ENCODE measurements around the gene TDRD3.

TDRD3 gene

GRCh38 chr13:60463787-60464186, 66.8 kb downstream of the TDRD3 start:
- no peak for DNase-seq

DNA sequence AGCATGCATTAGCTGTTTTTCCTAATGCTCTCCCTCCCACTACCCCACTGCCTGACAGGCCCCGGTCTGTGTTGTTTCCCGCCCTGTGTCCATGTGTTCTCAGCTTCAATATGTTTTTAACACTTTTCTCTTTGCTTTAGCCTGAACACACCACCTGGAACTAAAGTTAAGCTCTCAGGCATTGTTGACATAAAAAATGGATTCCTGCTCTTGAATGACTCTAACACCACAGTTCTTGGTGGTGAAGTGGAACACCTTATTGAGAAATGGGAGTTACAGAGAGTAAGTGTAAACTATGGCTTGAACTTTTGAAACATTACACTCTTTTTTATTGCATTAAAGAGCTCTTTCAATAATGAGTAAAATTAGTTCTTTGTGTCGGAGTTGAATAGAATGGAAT, 70.1 kb downstream of the TDRD3 start:
- no peak for DNase-seq

DNA sequence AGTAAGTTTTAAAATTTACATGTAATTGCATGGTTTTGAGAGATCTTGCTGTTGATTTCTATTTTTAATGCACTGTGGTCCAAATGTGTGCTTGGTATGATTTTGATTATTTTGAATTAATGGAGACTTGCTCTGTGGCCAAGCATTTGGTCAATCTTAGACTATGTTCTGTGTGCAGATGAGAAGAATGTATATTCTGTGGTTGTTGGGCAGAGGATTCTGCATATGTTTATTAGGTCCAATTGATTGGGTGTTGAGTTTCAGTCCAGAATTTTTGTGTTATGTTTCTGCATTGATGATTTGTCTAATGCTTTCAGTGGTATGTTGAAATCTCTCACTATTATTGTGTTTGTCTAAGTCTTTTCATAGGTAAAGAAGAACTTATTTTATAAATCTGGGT, 82.3 kb downstream of the TDRD3 start:
- no peak for DNase-seq

GRCh38 chr13:60482012-60482411, 85.0 kb downstream of the TDRD3 start:
- DNase-seq = no peak

GRCh38 chr13:60484865-60485264, 87.8 kb downstream of the TDRD3 start:
- no peak for DNase-seq

DNA sequence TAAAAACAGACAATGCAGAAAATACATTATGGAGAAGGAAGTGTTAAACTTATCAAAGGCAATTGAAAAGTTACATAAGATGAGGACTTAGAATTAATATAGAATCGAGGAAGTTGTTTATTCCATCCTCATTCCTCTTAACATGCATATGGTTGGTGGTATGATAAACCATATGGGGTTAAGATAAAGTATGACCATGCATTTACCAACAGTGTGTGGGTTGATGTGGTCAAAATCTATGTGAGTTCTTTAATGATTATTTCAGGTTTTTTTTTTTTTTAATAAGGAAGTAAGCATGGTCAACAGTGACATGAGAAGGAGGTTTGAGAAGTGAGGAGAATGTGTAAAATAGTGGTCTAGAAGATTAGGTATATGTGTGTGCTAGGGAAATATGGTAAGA, 94.5 kb downstream of the TDRD3 start:
- DNase-seq = no peak

GRCh38 chr13:60492187-60492586, 95.2 kb downstream of the TDRD3 start:
- no peak for DNase-seq

DNA sequence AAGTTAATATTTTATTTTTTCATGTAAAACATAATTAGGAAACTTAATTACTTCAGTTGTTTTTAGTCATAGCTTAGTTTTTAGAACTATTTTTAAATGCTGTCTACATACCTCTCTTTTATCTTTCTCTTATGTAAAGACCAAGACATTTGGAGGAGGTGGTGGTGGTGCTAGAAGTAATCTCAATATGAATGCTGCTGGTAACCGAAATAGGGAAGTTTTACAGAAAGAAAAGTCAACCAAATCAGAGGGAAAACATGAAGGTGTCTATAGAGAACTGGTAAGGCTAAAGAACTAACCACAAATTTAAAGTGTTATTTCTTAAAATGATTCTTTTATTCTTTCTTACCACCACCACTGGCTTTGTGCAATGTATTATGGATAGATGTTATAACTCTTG, 97.3 kb downstream of the TDRD3 start:
- DNase-seq = no peak

- DNase-seq = no peak
These were observed 104.2 kb downstream of the TDRD3 start for GRCh38 chr13:60501236-60501635.

GRCh38 chr13:60509601-60510386, 112.8 kb downstream of the TDRD3 start:
- peak; percentile 77 for DNase-seq

GRCh38 chr13:60511637-60512036, 114.6 kb downstream of the TDRD3 start:
- DNase-seq = no peak

DNA sequence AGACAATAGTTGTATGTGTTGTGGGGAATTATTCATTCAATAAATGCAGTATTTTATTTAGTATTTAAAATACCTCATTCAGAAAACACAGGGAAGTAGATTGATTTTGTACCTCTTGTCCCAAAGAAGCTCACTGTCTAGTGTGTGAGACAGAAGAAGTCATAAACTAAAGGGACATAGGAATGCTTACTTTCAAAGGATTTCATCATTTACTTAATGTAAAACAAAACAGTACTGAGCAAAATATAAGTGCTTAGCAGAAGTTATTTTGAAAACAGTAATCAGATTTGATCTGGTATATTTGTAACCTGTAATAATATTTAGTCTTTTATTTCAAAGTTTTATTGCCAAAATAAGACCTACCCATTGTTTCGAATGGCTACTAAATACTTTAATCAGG, 117.9 kb downstream of the TDRD3 start:
- DNase-seq = no peak

GRCh38 chr13:60519496-60519895, 122.5 kb downstream of the TDRD3 start:
- DNase-seq = no peak

- DNase-seq = no peak
These were observed 124.0 kb downstream of the TDRD3 start for GRCh38 chr13:60520902-60521569.

DNA sequence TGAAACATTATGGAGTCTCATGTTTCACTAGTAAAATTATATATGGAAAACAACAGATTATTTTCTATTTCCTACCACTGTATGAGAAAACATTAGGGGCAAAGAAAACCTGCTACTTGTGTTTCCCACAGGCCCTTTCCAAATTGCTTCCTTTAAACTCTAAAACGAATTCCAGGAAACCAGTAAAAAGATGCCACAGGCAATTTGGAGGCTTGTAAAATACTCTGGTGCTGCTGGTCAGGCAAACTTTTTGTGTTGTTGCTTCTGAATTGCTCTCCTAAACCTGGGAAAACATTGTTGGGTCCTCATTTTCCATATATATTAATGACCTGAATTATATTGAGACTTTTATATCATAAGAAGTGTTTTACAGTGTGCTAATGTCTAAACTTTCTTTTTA, 141.5 kb downstream of the TDRD3 start:
- no peak for DNase-seq

- no peak for DNase-seq
These were observed 143.3 kb downstream of the TDRD3 start for GRCh38 chr13:60540276-60540675.

DNA sequence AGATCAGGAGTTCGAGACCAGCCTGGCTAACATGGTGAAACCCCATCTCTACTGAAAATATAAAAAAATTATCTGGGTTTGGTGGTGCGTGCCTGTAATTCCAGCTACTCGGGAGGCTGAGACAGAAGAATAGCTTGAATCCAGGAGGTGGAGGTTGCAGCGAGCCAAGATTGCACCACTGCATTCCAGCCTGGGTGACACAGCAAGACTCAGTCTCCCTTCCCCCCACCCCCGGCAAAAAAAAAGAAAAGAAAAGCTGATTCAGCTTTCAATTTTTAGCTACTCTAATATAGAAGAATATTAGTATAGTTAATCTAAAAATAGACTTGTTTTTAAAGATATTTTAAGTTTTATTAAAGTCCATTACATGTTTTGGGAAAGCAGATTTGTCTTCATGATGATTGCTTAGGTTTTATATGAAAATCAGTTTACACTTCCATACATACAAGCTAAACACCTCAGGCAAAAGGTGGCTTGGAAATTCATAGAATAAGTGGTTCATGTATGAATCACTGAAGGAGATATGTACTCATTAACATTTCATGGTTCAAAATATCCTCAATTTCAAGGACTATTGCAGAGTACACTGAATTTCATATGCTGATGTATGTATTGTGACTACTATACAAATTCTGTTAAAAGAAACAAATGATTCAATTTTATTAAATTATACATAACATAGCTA, 165.2 kb downstream of the TDRD3 start:
- no peak for DNase-seq

DNA sequence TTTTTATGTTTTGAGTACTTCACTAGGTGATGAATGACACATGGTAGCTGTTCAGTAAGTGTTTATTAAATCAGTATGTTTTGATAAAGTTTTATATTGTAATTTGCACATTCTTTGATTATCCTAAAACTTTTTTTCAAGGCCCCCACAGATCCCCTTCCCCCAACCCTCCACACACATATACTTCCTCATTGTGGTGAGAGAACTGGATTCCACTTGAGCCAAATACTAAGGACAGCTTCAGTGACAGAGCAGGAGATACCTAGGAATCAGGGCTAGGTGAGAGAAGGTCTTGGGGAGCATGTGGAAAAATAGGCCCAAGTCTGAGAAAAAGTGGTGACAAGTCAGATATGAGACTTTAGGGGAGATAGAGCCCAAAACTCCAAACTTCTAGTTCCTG, 174.6 kb downstream of the TDRD3 start:
- DNase-seq = no peak

GRCh38 chr13:60572003-60572798, 175.2 kb downstream of the TDRD3 start:
- DNase-seq = peak; percentile 62

DNA sequence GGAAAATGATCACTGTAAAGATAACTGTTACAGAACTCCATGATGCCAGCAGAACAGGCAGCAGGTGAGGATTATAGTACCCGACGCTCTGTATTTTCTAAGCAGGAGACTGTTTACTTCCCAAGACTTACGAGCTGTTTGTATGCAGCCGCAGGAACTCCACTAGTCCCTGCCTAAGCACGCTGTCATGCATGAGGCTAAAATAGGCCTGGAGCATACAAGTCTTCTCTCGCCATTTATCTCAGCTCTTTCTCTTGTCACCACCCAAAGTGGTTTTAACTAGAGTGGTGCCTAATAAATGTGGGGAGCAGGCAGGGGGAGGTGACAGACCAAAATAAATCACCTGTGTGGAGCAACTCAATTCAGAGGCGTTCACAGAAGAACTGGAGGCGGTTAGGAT, 175.8 kb downstream of the TDRD3 start:
- DNase-seq = no peak

- no peak for DNase-seq
These were observed 177.7 kb downstream of the TDRD3 start for GRCh38 chr13:60574735-60575134.

GRCh38 chr13:60575142-60575541, 178.1 kb downstream of the TDRD3 start:
- no peak for DNase-seq

GRCh38 chr13:60577761-60578160, 180.7 kb downstream of the TDRD3 start:
- no peak for DNase-seq

All from kidney glomerular epithelial cell (primary cell).